Endothelial cell of umbilical vein (primary cell): Measurements from ENCODE around the gene SRL. TPM values are rescaled to one million over a fixed set of nuclear protein-coding genes. Genes with fewer than 3 reads are reported as not detected.

Experiments
- BruUV-seq: library from RNA; stranded (reverse); fragments of 400-500 nt; replicated peaks from 2 replicates; lab custom pipeline; 2021; lab: Mats Ljungman, UMichigan
- CTCF ChIA-PET: fragments of 300-600, 350-600 bp; sonication (Branson Sonifier 250); formaldehyde crosslinking; loops from one replicate; lab custom pipeline; 2021; ENCODE audit warnings: antibody characterized with exemption, inconsistent platforms; lab: Charles Lee
- POLR2A ChIA-PET: fragments of 300-600, 350-600 bp; sonication (Branson Sonifier 250); formaldehyde crosslinking; loops from one replicate; lab custom pipeline; 2021; ENCODE audit warnings: antibody characterized with exemption, inconsistent platforms; lab: Charles Lee
- DNase-seq: peaks from one replicate; pipeline ENCODE4 v3.0.0-alpha.2; 2011; ENCODE audit warnings: low read depth, low spot score
- FAIRE-seq: peaks from 2 replicates; lab custom pipeline; 2011; peaks lifted over from hg19 to GRCh38; lab: Jason Lieb, UNC
- H2AFZ ChIP-seq: 2 replicates; pipeline ENCODE4 v1.6.0; 2012; ENCODE audit warnings: low read depth, low read length, control low read depth, inconsistent platforms
- H3K27ac ChIP-seq: 2 replicates; pipeline ENCODE4 v1.5.1; 2011; ENCODE audit warnings: low read depth, mild to moderate bottlenecking, control low read depth, low read length, moderate library complexity; ENCODE audit not compliant: insufficient read depth
- H3K27me3 ChIP-seq, 2 experiments: 2 replicates each; pipeline versions ENCODE4 v1.6.0 to v1.6.1; 2011; ENCODE audit warnings: low read length in 2 of 2, mixed read lengths in 1 of 2; ENCODE audit not compliant: control insufficient read depth in 2 of 2, insufficient read depth in 2 of 2
- H3K36me3 ChIP-seq, 2 experiments: 2 replicates in 1 of 2; 3 replicates in 1 of 2; pipeline ENCODE4 v1.5.1; 2011; ENCODE audit warnings: low read length in 2 of 2, mild to moderate bottlenecking in 1 of 2, moderate library complexity in 1 of 2; ENCODE audit not compliant: control insufficient read depth in 2 of 2, insufficient read depth in 2 of 2; ENCODE audit errors: extremely low read depth in 1 of 2
- H3K4me1 ChIP-seq: 3 replicates; pipeline ENCODE4 v1.5.1; 2011; ENCODE audit warnings: mild to moderate bottlenecking, low read length; ENCODE audit not compliant: control insufficient read depth, insufficient read depth; ENCODE audit errors: extremely low read depth
- H3K4me2 ChIP-seq: 2 replicates; pipeline ENCODE4 v1.6.1; 2011; ENCODE audit warnings: low read length, control low read depth, mixed read lengths; ENCODE audit not compliant: insufficient read depth
- H3K4me3 ChIP-seq, 3 experiments: fragments of 200-600 bp in 1 of 3; sonication (generic), shearing (Covaris generic) in 1 of 3; replicated peaks in 1 of 3; 2 replicates each; pipeline ENCODE4 v1.5.1; 2011 to 2016; ENCODE audit warnings: control low read depth in 3 of 3, low read length in 3 of 3, mild to moderate bottlenecking in 2 of 3, inconsistent platforms in 1 of 3, low read depth in 1 of 3, moderate library complexity in 1 of 3; ENCODE audit not compliant: insufficient read depth in 1 of 3
- H3K79me2 ChIP-seq: 2 replicates; pipeline ENCODE4 v1.6.0; 2012; ENCODE audit warnings: low read length, inconsistent platforms; ENCODE audit not compliant: control insufficient read depth, insufficient read depth
- H3K9ac ChIP-seq: replicated peaks from 2 replicates; pipeline ENCODE3; 2011; ENCODE audit warnings: low read length, control low read depth; ENCODE audit not compliant: insufficient read depth; ENCODE audit errors: extremely low read depth
- H3K9me1 ChIP-seq: replicated peaks from 3 replicates; pipeline ENCODE4 v1.6.0; 2011; ENCODE audit warnings: mild to moderate bottlenecking, low read length; ENCODE audit not compliant: control insufficient read depth, insufficient read depth; ENCODE audit errors: extremely low read depth
- H3K9me3 ChIP-seq: replicated peaks from 2 replicates; pipeline ENCODE4 v1.5.1; 2012; ENCODE audit warnings: low read length, inconsistent platforms; ENCODE audit not compliant: control insufficient read depth, insufficient read depth
- H4K20me1 ChIP-seq: replicated peaks from 2 replicates; pipeline ENCODE3; 2011; ENCODE audit warnings: mild to moderate bottlenecking, low read length; ENCODE audit not compliant: control insufficient read depth, insufficient read depth; ENCODE audit errors: extremely low read depth
- CTCF ChIP-seq, 2 donors: IDR thresholded peaks; 1 replicate in 1 of 2; 2 replicates in 1 of 2; pipeline ENCODE4 v1.5.1; 2011; ENCODE audit warnings: low read length in 2 of 2, mild to moderate bottlenecking in 2 of 2, moderate library complexity in 2 of 2, control low read depth in 1 of 2, inconsistent platforms in 1 of 2, low read depth in 1 of 2; ENCODE audit not compliant: insufficient read depth in 1 of 2; ENCODE audit errors: extremely low read depth in 1 of 2
- EZH2 ChIP-seq: IDR thresholded peaks from 2 replicates; pipeline ENCODE4 v1.6.1; 2012; ENCODE audit warnings: borderline replicate concordance, low read depth, mild to moderate bottlenecking, moderate library complexity, low read length, inconsistent platforms; ENCODE audit not compliant: severe bottlenecking
- FOS ChIP-seq: IDR thresholded peaks from 2 replicates; pipeline ENCODE4 v1.6.1; 2011; ENCODE audit warnings: mild to moderate bottlenecking, low read length, moderate library complexity, borderline replicate concordance; ENCODE audit not compliant: insufficient read depth
- GATA2 ChIP-seq: IDR thresholded peaks from 2 replicates; pipeline ENCODE4 v1.7.0; 2011; ENCODE audit warnings: low read depth, mild to moderate bottlenecking, moderate library complexity, mixed read lengths, low read length; ENCODE audit not compliant: insufficient read length, insufficient read depth
- MAX ChIP-seq: IDR thresholded peaks from 2 replicates; pipeline ENCODE4 v1.6.1; 2011; ENCODE audit not compliant: insufficient read depth, insufficient read length
- MYC ChIP-seq: IDR thresholded peaks from one replicate; pipeline ENCODE4 v1.6.1; 2011; ENCODE audit warnings: mild to moderate bottlenecking, low read depth, low read length
- POLR2A ChIP-seq: IDR thresholded peaks from 2 replicates; pipeline ENCODE4 v1.6.1; 2012; ENCODE audit warnings: low read depth, mild to moderate bottlenecking, control low read depth, low read length
- POLR2AphosphoS5 ChIP-seq: IDR thresholded peaks from 2 replicates; pipeline ENCODE4 v1.6.1; 2012; ENCODE audit warnings: low read depth, mild to moderate bottlenecking, control low read depth, low read length, moderate library complexity; ENCODE audit not compliant: insufficient read depth
- dilution Hi-C: fragments of 300-500 bp; cut with MboI; formaldehyde crosslinking; loops from one replicate; pipeline ENCODE4 v1.15.0; 2019; ENCODE audit warnings: low sequenced_read_pairs; ENCODE audit not compliant: extremely low pct_ligation_motif_present
- intact Hi-C: fragments of 100-400 bp; cut with micrococcal nuclease; formaldehyde crosslinking; loops from one replicate; pipeline ENCODE4 v1.10.0; 2022
- polyA plus RNA-seq, 4 experiments: library from polyadenylated mRNA; depleted of rRNA in 3 of 4; stranded (reverse) in 3 of 4; unstranded in 1 of 4; fragments of >200 nt; gene quantifications; 2 replicates each; pipeline versions ENCODE4 v1.2.1 to v1.2.3, GENCODE V29; 2011 to 2012; ENCODE audit warnings: missing spikeins in 1 of 4
- total RNA-seq: library from RNA; stranded (reverse); gene quantifications from 2 replicates; pipeline ENCODE4 v1.2.3, GENCODE V29; 2021

SRL gene
- total and polyA plus RNA-seq, 2 donors (not counting 3 experiments of a cell fraction or from before 2014, with no cell fraction given), result 0.21 to 0.29 TPM

DNA sequence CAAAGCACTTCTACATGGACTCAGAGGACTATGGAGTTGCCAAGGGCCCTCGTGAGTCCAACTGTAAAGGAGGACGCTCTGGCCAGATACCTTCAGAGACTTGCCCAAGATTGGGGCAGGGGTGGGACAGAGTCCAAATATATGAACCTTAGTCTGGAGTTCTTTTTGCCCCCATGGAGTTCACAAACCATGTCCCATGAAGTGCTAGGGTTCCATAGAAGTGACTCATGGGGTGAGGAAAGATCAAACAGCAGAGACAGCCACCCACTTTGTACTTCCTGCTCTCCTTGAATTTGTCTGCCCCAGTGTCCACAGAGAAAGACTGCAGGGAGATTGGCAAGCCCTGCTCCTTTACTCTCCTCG, 29.0 kb downstream of the SRL start:
- no peak overlapping the region for H3K4me3 ChIP-seq
- H4K20me1 ChIP-seq, result no peaks in the 10 kb centered on the region
- no peak overlapping the region for H3K27ac ChIP-seq
- H3K9me1 ChIP-seq, result no peaks in the 10 kb centered on the region
- no peaks in the 10 kb centered on the region for H3K27me3 ChIP-seq
- dilution Hi-C loops, result no loop called here
- H3K4me1 ChIP-seq, result no peaks in the 10 kb centered on the region
- H3K4me2 ChIP-seq, result no peak overlapping the region
- H3K36me3 ChIP-seq, result no peaks in the 10 kb centered on the region
- no peak for DNase-seq
- no peak overlapping the region for H2AFZ ChIP-seq
- no peaks in the 10 kb centered on the region for H3K9me3 ChIP-seq
- BruUV-seq, result no TSS peak
- ChIA-PET POLR2A (no interaction called here), CTCF (interaction anchor here (1.5 kb wide), 1 partner anchor 230 kb away, joined by 5 read pairs; no protein-coding TSS in a partner anchor)
- TF ChIP-seq POLR2AphosphoS5 (no peak), CTCF (IDR thresholded peaks at IDR 0.05; ENCODE audit: extremely low read depth in 1 of 2, insufficient read depth in 1 of 2, low read depth in 1 of 2, low read length in 2 of 2) (no peak), MAX (no peak), GATA2 (no peak), MYC (no peak), EZH2 (no peak), POLR2A (no peak), FOS (no peak)
- no peak for FAIRE-seq
- no peaks in the 10 kb centered on the region for H3K79me2 ChIP-seq
- intact Hi-C loops, result no loop called here
- H3K9ac ChIP-seq, result no peak overlapping the region
